GM10847 (cell line): ENCODE data around the gene TADA2B.

Experiments used
- POLR2A ChIP-seq: IDR thresholded peaks from 2 replicates; pipeline ENCODE4 v1.6.1; 2011; ENCODE audit not compliant: insufficient read length; ENCODE audit errors: extremely low read depth

Gene TADA2B

GRCh38 chr4:7013175-7013574, 30.0 kb upstream of the TADA2B start:
- no peak for TF ChIP-seq POLR2A

DNA sequence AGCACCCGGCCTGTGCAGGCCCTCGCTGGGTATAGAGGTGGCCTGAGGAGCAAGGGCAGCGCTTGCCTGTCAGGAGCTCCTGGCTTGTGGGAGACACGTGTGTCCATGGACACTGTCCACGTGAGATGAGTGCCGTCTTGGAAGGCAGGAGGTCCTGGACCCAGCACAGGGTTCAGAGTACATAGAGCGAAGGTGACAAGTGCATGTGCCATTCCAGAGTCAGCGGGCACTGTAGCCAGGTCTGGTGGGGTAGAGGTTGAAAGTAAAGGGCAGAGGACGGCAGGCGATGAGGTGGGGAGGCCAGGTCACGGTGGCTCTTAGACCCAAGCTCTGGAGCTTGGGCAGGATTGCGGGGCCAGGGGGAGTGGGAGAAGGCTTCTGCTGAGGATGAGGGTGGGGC, 28.4 kb upstream of the TADA2B start:
- TF ChIP-seq POLR2A: no peak

GRCh38 chr4:7015383-7016035, 27.7 kb upstream of the TADA2B start:
- TF ChIP-seq POLR2A: no peak

DNA sequence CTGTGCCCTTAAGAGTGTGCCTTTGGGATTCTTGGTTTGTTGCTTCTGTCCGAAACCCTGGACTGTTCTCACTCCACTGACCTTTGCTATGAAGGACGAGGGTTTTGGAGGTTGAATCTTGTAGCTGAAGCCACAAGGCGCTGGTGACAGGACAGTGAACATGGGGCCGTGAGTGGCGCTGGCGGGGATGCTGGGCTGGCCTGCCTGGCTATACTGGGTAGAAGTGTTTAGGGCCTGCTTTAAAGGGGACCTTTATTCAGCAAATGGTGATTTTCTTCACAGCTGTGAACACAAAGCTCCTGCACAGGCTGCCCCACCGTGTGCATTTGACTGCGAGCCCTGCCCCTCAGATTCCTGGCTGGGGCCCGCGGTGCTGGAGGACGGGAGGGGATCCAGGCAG, 27.1 kb upstream of the TADA2B start:
- TF ChIP-seq POLR2A: no peak

- TF ChIP-seq POLR2A: no peak
Observed at GRCh38 chr4:7016512-7016911, 26.7 kb upstream of the TADA2B start.

- TF ChIP-seq POLR2A: no peak
Observed at GRCh38 chr4:7017446-7018048, 25.6 kb upstream of the TADA2B start.

- no peak for TF ChIP-seq POLR2A
Observed at GRCh38 chr4:7018281-7018680, 24.9 kb upstream of the TADA2B start.

GRCh38 chr4:7019367-7019766, 23.8 kb upstream of the TADA2B start:
- TF ChIP-seq POLR2A: no peak

- no peak for TF ChIP-seq POLR2A
Observed at GRCh38 chr4:7020290-7020689, 22.9 kb upstream of the TADA2B start.

GRCh38 chr4:7020856-7021255, 22.3 kb upstream of the TADA2B start:
- TF ChIP-seq POLR2A: no peak

GRCh38 chr4:7021355-7021754, 21.8 kb upstream of the TADA2B start:
- no peak for TF ChIP-seq POLR2A

DNA sequence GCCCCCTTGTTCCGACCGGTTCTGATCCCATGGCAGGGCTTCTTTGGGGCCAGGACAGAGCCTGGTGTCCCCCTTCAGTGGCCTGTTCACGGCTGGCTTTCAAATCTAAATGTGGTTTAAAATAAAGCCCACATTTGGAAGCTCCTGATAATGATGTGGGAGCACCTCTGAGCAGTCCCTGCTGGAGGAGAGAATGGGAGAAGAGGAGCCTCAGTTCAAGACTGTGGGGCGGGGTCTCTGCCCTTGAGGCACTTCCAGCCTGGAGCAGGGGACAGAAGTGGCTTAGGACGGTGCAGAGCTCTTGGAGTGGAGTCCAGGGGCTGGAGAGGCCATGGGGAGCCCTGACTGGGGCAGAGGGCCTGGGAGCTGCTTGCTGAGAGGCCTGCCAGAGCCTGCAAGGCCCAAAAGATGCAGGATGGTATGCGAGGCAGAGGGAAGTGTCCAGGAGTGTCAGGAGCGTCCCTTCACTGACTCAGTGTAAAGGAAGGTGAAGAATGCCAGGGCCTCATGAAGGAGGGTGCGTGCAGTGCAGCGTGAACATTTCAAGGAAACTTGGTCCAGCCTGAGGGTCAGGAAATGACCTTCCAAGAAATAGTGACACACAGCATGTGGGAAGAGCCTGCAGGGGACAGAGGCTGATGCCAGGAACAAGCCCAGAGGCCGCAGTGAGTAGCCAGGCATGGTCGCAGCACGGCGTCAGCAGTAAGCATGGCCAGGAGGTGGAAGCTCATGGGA, 21.1 kb upstream of the TADA2B start:
- no peak for TF ChIP-seq POLR2A

GRCh38 chr4:7023486-7023885, 19.7 kb upstream of the TADA2B start:
- no peak for TF ChIP-seq POLR2A

DNA sequence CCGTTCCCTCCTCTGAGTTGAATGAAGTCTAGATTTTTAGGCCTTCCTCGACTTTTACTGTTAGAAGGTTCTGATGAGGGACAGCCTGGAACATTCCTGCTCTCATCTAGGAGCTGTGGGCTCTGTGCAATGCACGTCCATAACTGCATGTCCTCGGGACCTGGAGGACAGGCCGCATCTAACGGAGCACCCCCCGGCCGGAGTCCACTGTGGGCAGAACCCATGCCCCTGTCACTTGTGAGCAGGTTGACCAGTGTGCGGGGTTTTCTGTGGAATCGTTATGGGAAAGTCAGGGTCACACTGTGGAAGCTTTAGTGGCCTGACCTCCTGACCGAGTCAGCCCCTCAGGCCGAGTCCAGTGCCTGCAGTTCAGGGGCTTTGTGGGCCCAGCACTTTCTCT, 19.3 kb upstream of the TADA2B start:
- no peak for TF ChIP-seq POLR2A

DNA sequence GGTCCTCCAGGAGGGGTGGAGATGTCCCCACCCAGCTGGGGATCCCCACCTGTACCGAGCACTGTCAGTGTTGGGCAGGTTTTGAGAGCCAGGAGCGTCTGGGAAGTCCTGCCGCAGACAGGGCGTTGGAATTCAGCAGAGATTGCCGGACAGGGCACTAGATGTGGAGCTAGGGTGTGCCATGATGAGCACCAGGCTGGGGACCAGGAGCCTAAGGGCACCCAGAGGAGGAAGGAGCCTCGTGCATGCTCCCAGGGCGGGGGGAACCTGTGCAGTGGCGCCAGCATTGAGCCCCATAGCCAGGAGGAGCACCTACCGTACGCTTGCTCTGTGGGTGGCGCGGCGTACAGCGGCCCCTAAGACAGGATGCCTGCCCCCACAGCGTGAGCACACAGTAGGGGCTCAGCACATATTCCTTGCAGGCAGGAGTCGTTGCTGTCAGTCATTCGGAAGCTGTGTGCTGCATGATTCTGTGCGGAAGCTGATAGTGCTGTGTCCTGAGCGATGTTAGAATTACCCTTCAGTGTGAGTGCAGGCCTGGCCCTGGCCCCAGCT, 18.8 kb upstream of the TADA2B start:
- no peak for TF ChIP-seq POLR2A

- no peak for TF ChIP-seq POLR2A
Observed at GRCh38 chr4:7025040-7025602, 18.1 kb upstream of the TADA2B start.
